Panc1 (cell line): ENCODE data around the gene CFAP157. TPM values are rescaled to one million over a fixed set of nuclear protein-coding genes. Genes with fewer than 3 reads are reported as not detected.

Source experiments
- ATAC-seq: fragments of 200-7000 bp; cut with Tn5 transposase; 2 replicates; pipeline ENCODE4 v1.9.1; 2020; ENCODE audit warnings: mild to moderate bottlenecking, moderate library complexity
- BruUV-seq: library from RNA; stranded (reverse); fragments of 400-500 nt; replicated peaks from 2 replicates; lab custom pipeline; 2021; lab: Mats Ljungman, UMichigan
- CTCF ChIA-PET: fragments of 300-600 bp; sonication (Branson Sonifier 250); formaldehyde crosslinking; loops from one replicate; lab custom pipeline; 2022; ENCODE audit warnings: antibody characterized with exemption; lab: Charles Lee
- POLR2A ChIA-PET: fragments of 300-600 bp; sonication (Branson Sonifier 250); formaldehyde crosslinking; loops from one replicate; lab custom pipeline; 2022; ENCODE audit warnings: antibody characterized with exemption; lab: Charles Lee
- DNase-seq: peaks from one replicate; pipeline ENCODE4 v3.0.0-alpha.2; 2010; ENCODE audit warnings: low read depth, low spot score
- H3K27ac ChIP-seq: 2 replicates; pipeline ENCODE4 v1.5.1; 2011; ENCODE audit warnings: mild to moderate bottlenecking, low read length, inconsistent platforms
- H3K27me3 ChIP-seq: fragments of 200-500 bp; sonication (Bioruptor generic); 2 replicates; pipeline ENCODE4 v1.6.0; 2014; ENCODE audit warnings: low read length, inconsistent platforms; ENCODE audit not compliant: control insufficient read depth, insufficient read depth
- H3K36me3 ChIP-seq: fragments of 200-500 bp; sonication (Bioruptor generic); 2 replicates; pipeline ENCODE4 v1.5.1; 2014; ENCODE audit warnings: inconsistent platforms, mild to moderate bottlenecking, low read length, moderate library complexity; ENCODE audit not compliant: control insufficient read depth, insufficient read depth
- H3K4me1 ChIP-seq: 2 replicates; pipeline ENCODE4 v1.5.1; 2011; ENCODE audit warnings: inconsistent platforms, mild to moderate bottlenecking, low read length, moderate library complexity; ENCODE audit not compliant: control insufficient read depth, insufficient read depth
- H3K4me3 ChIP-seq, 2 experiments: 2 replicates each; pipeline ENCODE4 v1.5.1; 2011 to 2012; ENCODE audit warnings: low read depth in 2 of 2, low read length in 2 of 2, mild to moderate bottlenecking in 2 of 2, inconsistent platforms in 1 of 2, moderate library complexity in 1 of 2
- H3K9me3 ChIP-seq: fragments of 200-500 bp; sonication (Bioruptor generic); 2 replicates; pipeline ENCODE4 v1.5.1; 2014; ENCODE audit warnings: low read depth, mild to moderate bottlenecking, inconsistent platforms, low read length, moderate library complexity; ENCODE audit not compliant: control insufficient read depth, insufficient read depth
- POLR2AphosphoS5 ChIP-seq: IDR thresholded peaks from 2 replicates; pipeline ENCODE4 v1.6.1; 2012; ENCODE audit warnings: mild to moderate bottlenecking, low read depth, low read length, moderate library complexity
- SIN3A ChIP-seq: IDR thresholded peaks from 2 replicates; pipeline ENCODE4 v1.6.1; 2012; ENCODE audit warnings: low read depth, mild to moderate bottlenecking, low read length, moderate library complexity, borderline replicate concordance; ENCODE audit not compliant: insufficient read depth
- TCF7L2 ChIP-seq: IDR thresholded peaks from 2 replicates; pipeline ENCODE4 v1.6.1; 2011; ENCODE audit warnings: mild to moderate bottlenecking, low read depth, low read length, inconsistent platforms
- in situ Hi-C: cut with HindIII; loops from 2 replicates; pipeline ENCODE4 v1.10.0; 2016; ENCODE audit warnings: low sequenced_read_pairs, low pct_unique_long_range_greater_than_20kb
- intact Hi-C: fragments of 100-400 bp; cut with micrococcal nuclease; formaldehyde crosslinking; loops from one replicate; pipeline ENCODE4 v1.10.0; 2022; ENCODE audit not compliant: unreplicated experiment
- total RNA-seq: library from RNA; stranded (reverse); gene quantifications from one replicate; pipeline ENCODE4 v1.2.1, GENCODE V29; 2021; ENCODE audit not compliant: unreplicated experiment
- TF ChIP-seq, protein P1 (sequence below): fragments of 450-650 bp; IDR thresholded peaks from 2 replicates; pipeline ENCODE4 v1.5.1; 2017; ENCODE audit warnings: mild to moderate bottlenecking
- TF ChIP-seq, protein P2 (sequence below), 2 experiments: IDR thresholded peaks; 2 replicates each; pipeline ENCODE4 v1.6.1; 2011 to 2012; ENCODE audit warnings: low read depth in 2 of 2, control low read depth in 1 of 2, low read length in 1 of 2, mild to moderate bottlenecking in 1 of 2, moderate library complexity in 1 of 2; ENCODE audit not compliant: insufficient read depth in 1 of 2

The CFAP157 gene
- total RNA-seq, 1 experiment from 2014 or later: not detected

DNA sequence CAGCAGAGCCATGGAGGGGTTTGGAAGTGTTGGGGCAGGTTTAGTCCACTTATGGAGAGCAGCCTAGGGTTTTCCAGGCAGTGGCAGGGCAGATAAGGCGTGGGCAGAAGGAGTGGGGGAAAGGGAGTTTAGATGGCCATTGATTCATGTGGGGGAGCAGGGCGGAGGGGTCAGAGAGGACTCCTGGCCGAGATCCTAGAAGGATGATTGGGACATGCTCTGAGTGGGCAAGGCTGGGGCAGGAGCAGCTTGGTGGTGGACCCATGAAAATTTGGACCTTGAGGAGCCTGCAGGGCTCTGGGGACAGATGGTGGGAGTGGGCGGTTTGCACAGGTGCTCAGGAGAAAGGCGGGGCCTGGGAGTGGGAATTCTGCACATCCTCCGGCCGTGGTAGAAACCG, 46.4 kb downstream of the CFAP157 start:
- H3K27me3 ChIP-seq: peaks cover 2% of the 10 kb centered on the region; the same call in 1 of the 2 replicates
- ChIA-PET CTCF (no interaction called here), POLR2A (no interaction called here)
- TF ChIP-seq TCF7L2: no peak
- TF ChIP-seq POLR2AphosphoS5: no peak
- no peak for TF ChIP-seq SIN3A
- TF ChIP-seq, protein P1, sequence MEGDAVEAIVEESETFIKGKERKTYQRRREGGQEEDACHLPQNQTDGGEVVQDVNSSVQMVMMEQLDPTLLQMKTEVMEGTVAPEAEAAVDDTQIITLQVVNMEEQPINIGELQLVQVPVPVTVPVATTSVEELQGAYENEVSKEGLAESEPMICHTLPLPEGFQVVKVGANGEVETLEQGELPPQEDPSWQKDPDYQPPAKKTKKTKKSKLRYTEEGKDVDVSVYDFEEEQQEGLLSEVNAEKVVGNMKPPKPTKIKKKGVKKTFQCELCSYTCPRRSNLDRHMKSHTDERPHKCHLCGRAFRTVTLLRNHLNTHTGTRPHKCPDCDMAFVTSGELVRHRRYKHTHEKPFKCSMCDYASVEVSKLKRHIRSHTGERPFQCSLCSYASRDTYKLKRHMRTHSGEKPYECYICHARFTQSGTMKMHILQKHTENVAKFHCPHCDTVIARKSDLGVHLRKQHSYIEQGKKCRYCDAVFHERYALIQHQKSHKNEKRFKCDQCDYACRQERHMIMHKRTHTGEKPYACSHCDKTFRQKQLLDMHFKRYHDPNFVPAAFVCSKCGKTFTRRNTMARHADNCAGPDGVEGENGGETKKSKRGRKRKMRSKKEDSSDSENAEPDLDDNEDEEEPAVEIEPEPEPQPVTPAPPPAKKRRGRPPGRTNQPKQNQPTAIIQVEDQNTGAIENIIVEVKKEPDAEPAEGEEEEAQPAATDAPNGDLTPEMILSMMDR: no peak
- TF ChIP-seq, protein P2, sequence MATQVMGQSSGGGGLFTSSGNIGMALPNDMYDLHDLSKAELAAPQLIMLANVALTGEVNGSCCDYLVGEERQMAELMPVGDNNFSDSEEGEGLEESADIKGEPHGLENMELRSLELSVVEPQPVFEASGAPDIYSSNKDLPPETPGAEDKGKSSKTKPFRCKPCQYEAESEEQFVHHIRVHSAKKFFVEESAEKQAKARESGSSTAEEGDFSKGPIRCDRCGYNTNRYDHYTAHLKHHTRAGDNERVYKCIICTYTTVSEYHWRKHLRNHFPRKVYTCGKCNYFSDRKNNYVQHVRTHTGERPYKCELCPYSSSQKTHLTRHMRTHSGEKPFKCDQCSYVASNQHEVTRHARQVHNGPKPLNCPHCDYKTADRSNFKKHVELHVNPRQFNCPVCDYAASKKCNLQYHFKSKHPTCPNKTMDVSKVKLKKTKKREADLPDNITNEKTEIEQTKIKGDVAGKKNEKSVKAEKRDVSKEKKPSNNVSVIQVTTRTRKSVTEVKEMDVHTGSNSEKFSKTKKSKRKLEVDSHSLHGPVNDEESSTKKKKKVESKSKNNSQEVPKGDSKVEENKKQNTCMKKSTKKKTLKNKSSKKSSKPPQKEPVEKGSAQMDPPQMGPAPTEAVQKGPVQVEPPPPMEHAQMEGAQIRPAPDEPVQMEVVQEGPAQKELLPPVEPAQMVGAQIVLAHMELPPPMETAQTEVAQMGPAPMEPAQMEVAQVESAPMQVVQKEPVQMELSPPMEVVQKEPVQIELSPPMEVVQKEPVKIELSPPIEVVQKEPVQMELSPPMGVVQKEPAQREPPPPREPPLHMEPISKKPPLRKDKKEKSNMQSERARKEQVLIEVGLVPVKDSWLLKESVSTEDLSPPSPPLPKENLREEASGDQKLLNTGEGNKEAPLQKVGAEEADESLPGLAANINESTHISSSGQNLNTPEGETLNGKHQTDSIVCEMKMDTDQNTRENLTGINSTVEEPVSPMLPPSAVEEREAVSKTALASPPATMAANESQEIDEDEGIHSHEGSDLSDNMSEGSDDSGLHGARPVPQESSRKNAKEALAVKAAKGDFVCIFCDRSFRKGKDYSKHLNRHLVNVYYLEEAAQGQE (IDR thresholded peaks at IDR 0.05; ENCODE audit: insufficient read depth in 1 of 2, low read depth in 2 of 2, low read length in 1 of 2): no peak
- H3K36me3 ChIP-seq: no peaks in the 10 kb centered on the region
- DNase-seq (no peak), ATAC-seq (no peak)
- in situ Hi-C loops (no loop called here), intact Hi-C loops (no loop called here)
- no peaks in the 10 kb centered on the region for H3K4me1 ChIP-seq
- no peaks in the 10 kb centered on the region for H3K9me3 ChIP-seq
- no peak overlapping the region for H3K4me3 ChIP-seq
- no TSS peak for BruUV-seq
- no peak overlapping the region for H3K27ac ChIP-seq

DNA sequence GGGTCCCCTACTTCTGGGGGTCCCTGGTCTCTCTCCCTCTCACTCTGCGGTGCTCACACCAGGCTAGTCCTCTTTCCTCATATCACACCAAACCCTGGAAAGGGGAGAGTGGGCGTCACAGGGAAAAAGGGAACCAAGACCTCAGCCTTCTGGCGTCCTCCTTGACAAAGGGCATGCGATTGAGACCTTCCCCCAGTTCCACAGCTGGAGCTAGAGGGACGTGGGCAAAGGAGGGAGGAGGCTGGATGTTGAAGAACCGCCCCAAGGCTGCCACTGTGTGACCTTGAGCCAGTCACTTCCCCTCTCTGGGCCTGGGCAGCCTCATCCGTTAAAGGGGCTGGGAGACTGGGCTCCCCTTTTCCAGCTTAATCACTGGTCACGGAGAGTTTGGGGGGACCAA, 46.8 kb downstream of the CFAP157 start:
- H3K4me1 ChIP-seq: no peaks in the 10 kb centered on the region
- POLR2A ChIA-PET: no interaction called here
- no peaks in the 10 kb centered on the region for H3K36me3 ChIP-seq
- TF ChIP-seq SIN3A (no peak), TCF7L2 (no peak), POLR2AphosphoS5 (no peak)
- TF ChIP-seq, protein P1: no peak
- TF ChIP-seq, protein P2 (IDR thresholded peaks at IDR 0.05; ENCODE audit: insufficient read depth in 1 of 2, low read depth in 2 of 2, low read length in 1 of 2): no peak
- peaks cover 2% of the 10 kb centered on the region; the same call in 1 of the 2 replicates for H3K27me3 ChIP-seq
- no TSS peak for BruUV-seq
- in situ Hi-C loops (no loop called here), intact Hi-C loops (no loop called here)
- H3K9me3 ChIP-seq: no peaks in the 10 kb centered on the region
- DNase-seq (no peak), ATAC-seq (no peak)
- no peak overlapping the region for H3K27ac ChIP-seq
- CTCF ChIA-PET: no interaction called here
- H3K4me3 ChIP-seq: no peak overlapping the region
